ENCODE measurements around the gene ROBO2. TPM values are rescaled to one million over a fixed set of nuclear protein-coding genes. Genes with fewer than 3 reads are reported as not detected.

The ROBO2 gene
- total RNA-seq, 6 experiments from 2014 or later, result 0.09 to 0.36 (median 0.20) TPM

- H3K36me3 Mint-ChIP-seq (ENCODE audit: low read depth), result no peaks in the 10 kb centered on the region
- H3K27ac Mint-ChIP-seq, result no peak overlapping the region
- H3K4me3 Mint-ChIP-seq, result no peak overlapping the region
- H3K27me3 Mint-ChIP-seq (ENCODE audit: insufficient read depth), result no peaks in the 10 kb centered on the region
- no peak for TF ChIP-seq CTCF (IDR thresholded peaks at IDR 0.05)
- H3K9me3 Mint-ChIP-seq, result no peaks in the 10 kb centered on the region
- no peak for DNase-seq
- no peaks in the 10 kb centered on the region for H3K4me1 Mint-ChIP-seq (ENCODE audit: low read depth)
Observed at GRCh38 chr3:77262361-77262760, 222.5 kb downstream of the ROBO2 start.

GRCh38 chr3:77267589-77267988, 227.7 kb downstream of the ROBO2 start:
- H3K4me3 Mint-ChIP-seq, result no peak overlapping the region
- no peak for DNase-seq
- no peaks in the 10 kb centered on the region for H3K27me3 Mint-ChIP-seq (ENCODE audit: insufficient read depth)

GRCh38 chr3:77271306-77271705, 231.4 kb downstream of the ROBO2 start:
- H3K4me3 Mint-ChIP-seq, result no peak overlapping the region
- TF ChIP-seq CTCF (IDR thresholded peaks at IDR 0.05), result no peak
- no peak for DNase-seq
- H3K36me3 Mint-ChIP-seq (ENCODE audit: low read depth), result no peaks in the 10 kb centered on the region
- no peaks in the 10 kb centered on the region for H3K4me1 Mint-ChIP-seq (ENCODE audit: low read depth)
- H3K9me3 Mint-ChIP-seq, result peaks cover 5% of the 10 kb centered on the region
- no peaks in the 10 kb centered on the region for H3K27me3 Mint-ChIP-seq (ENCODE audit: insufficient read depth)
- H3K27ac Mint-ChIP-seq, result no peak overlapping the region

More at GRCh38 chr3:77267589-77267988, 227.7 kb downstream of the ROBO2 start:
- Mint-ChIP-seq H3K36me3 (ENCODE audit: low read depth) (no peaks in the 10 kb centered on the region), H3K4me1 (ENCODE audit: low read depth) (no peaks in the 10 kb centered on the region), H3K27ac (no peak overlapping the region), H3K9me3 (peaks cover 5% of the 10 kb centered on the region)
- TF ChIP-seq CTCF (IDR thresholded peaks at IDR 0.05), result no peak

- peaks cover 5% of the 10 kb centered on the region for H3K9me3 Mint-ChIP-seq
Observed at GRCh38 chr3:77271711-77272110, 231.8 kb downstream of the ROBO2 start.

GRCh38 chr3:77279276-77279675, 239.4 kb downstream of the ROBO2 start:
- Mint-ChIP-seq H3K27me3 (ENCODE audit: insufficient read depth) (no peaks in the 10 kb centered on the region), H3K4me3 (no peak overlapping the region), H3K27ac (no peak overlapping the region)

More at GRCh38 chr3:77271711-77272110, 231.8 kb downstream of the ROBO2 start:
- Mint-ChIP-seq H3K27me3 (ENCODE audit: insufficient read depth) (no peaks in the 10 kb centered on the region), H3K36me3 (ENCODE audit: low read depth) (no peaks in the 10 kb centered on the region), H3K4me1 (ENCODE audit: low read depth) (no peaks in the 10 kb centered on the region), H3K27ac (no peak overlapping the region), H3K4me3 (no peak overlapping the region)
- TF ChIP-seq CTCF (IDR thresholded peaks at IDR 0.05), result no peak
- DNase-seq, result no peak

More at GRCh38 chr3:77279276-77279675, 239.4 kb downstream of the ROBO2 start:
- no peak for DNase-seq
- Mint-ChIP-seq H3K4me1 (ENCODE audit: low read depth) (no peaks in the 10 kb centered on the region), H3K36me3 (ENCODE audit: low read depth) (no peaks in the 10 kb centered on the region), H3K9me3 (peaks cover 15% of the 10 kb centered on the region)
- TF ChIP-seq CTCF (IDR thresholded peaks at IDR 0.05), result no peak

Measured in HFFc6 (cell line).